Fibroblast of lung (primary cell): ENCODE data around the gene TRPM5.

Experiments
- EZH2 ChIP-seq: IDR thresholded peaks from 2 replicates; pipeline ENCODE4 v1.5.1; 2012; ENCODE audit warnings: low read length, control low read depth, mild to moderate bottlenecking; ENCODE audit errors: missing control alignments
- TF ChIP-seq, protein P1 (sequence below), 2 donors: IDR thresholded peaks in 1 of 2; conservative IDR thresholded peaks in 1 of 2; 1 replicate in 1 of 2; 2 replicates in 1 of 2; pipeline ENCODE4 v1.5.1; 2011 to 2012; ENCODE audit warnings: low read length in 2 of 2, control low read depth in 1 of 2, inconsistent platforms in 1 of 2, low read depth in 1 of 2, mild to moderate bottlenecking in 1 of 2

GRCh38 chr11:2424811-2425495 lies 19.4 kb downstream of the TRPM5 start:
- TF ChIP-seq, protein P1, sequence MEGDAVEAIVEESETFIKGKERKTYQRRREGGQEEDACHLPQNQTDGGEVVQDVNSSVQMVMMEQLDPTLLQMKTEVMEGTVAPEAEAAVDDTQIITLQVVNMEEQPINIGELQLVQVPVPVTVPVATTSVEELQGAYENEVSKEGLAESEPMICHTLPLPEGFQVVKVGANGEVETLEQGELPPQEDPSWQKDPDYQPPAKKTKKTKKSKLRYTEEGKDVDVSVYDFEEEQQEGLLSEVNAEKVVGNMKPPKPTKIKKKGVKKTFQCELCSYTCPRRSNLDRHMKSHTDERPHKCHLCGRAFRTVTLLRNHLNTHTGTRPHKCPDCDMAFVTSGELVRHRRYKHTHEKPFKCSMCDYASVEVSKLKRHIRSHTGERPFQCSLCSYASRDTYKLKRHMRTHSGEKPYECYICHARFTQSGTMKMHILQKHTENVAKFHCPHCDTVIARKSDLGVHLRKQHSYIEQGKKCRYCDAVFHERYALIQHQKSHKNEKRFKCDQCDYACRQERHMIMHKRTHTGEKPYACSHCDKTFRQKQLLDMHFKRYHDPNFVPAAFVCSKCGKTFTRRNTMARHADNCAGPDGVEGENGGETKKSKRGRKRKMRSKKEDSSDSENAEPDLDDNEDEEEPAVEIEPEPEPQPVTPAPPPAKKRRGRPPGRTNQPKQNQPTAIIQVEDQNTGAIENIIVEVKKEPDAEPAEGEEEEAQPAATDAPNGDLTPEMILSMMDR (conservative IDR thresholded peaks at IDR 0.05 in 1 of 2, IDR thresholded peaks at IDR 0.05 in 1 of 2; ENCODE audit: low read depth in 1 of 2, low read length in 2 of 2): no peak
- TF ChIP-seq EZH2: no peak
